Stimulated activated CD8-positive, alpha-beta memory T cell treated with anti-CD3 and anti-CD28 coated beads, Interleukin-4, amount 100 ng/mL, for 4 hours (primary cell): Measurements from ENCODE around the gene CNN1.
"Not testable (repeated sequence)": the region's sequence is repeated elsewhere in the genome, so short reads cannot be mapped to it uniquely, and the experiment has no call there.

Source experiments
- DNase-seq, 2 donors: peaks; one replicate each; pipeline ENCODE4 v3.0.0-alpha.2; 2020; ENCODE audit warnings: low read depth in 2 of 2, low spot score in 1 of 2

Gene CNN1

GRCh38 chr19:11598746-11599145, 60.1 kb downstream of the CNN1 start:
- DNase-seq = no peak

GRCh38 chr19:11599704-11600103, 61.1 kb downstream of the CNN1 start:
- not testable (repeated sequence) for DNase-seq
